Retinal pigment epithelial cell (primary cell): ENCODE data around the gene KMT2C.

Source experiments
- DNase-seq: peaks from one replicate; pipeline ENCODE4 v3.0.0-alpha.2; 2010; ENCODE audit warnings: low read depth
- H3K4me3 ChIP-seq: 2 replicates; pipeline ENCODE4 v1.5.1; 2011; ENCODE audit warnings: mild to moderate bottlenecking, low read length, control low read depth, moderate library complexity
- TF ChIP-seq, protein P1 (sequence below): conservative IDR thresholded peaks from 2 replicates; pipeline ENCODE4 v1.5.1; 2011; ENCODE audit warnings: low read depth, low read length, control low read depth, inconsistent platforms

KMT2C gene

DNA sequence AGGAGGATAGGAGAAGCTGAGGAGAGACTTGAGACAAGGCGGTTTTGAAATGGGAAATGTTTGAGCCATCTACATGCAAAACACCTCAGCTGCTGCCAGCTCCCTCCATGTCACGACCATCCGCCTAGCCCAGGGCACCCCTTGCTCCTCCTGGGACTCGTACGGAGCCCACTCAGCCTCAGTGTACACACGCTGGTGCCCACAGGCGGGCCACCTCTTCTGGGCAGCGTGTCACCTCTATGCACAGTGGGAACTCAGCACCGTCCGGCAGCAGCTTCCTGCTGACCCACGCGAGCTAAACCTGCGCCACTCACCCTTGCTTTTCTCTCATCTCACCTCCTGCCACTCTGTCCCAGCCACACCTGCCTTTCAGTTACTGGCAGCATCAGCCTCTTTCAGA, 302.0 kb downstream of the KMT2C start:
- TF ChIP-seq, protein P1, sequence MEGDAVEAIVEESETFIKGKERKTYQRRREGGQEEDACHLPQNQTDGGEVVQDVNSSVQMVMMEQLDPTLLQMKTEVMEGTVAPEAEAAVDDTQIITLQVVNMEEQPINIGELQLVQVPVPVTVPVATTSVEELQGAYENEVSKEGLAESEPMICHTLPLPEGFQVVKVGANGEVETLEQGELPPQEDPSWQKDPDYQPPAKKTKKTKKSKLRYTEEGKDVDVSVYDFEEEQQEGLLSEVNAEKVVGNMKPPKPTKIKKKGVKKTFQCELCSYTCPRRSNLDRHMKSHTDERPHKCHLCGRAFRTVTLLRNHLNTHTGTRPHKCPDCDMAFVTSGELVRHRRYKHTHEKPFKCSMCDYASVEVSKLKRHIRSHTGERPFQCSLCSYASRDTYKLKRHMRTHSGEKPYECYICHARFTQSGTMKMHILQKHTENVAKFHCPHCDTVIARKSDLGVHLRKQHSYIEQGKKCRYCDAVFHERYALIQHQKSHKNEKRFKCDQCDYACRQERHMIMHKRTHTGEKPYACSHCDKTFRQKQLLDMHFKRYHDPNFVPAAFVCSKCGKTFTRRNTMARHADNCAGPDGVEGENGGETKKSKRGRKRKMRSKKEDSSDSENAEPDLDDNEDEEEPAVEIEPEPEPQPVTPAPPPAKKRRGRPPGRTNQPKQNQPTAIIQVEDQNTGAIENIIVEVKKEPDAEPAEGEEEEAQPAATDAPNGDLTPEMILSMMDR, result no peak
- H3K4me3 ChIP-seq, result no peak overlapping the region
- no peak for DNase-seq

DNA sequence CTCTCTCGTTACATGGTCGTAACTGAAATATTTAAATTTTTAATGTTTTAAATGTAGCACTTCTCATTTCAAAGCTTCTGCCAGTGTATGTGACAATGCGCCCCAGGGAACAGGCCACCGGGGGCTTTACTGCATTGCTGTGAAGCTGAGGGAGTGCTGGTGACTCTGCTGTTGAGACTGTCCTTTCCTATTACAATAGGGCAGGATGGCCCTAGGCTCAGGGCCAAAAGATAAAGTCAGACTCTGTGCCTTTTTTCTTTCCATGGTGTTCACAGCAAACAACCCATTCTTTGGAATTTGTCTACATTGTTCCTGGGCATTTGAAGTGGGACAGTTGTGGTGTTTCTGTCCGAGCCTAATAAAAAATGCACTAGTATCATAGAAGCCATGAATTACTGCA, 303.0 kb downstream of the KMT2C start:
- no peak overlapping the region for H3K4me3 ChIP-seq
- TF ChIP-seq, protein P1, result no peak
- DNase-seq, result no peak

DNA sequence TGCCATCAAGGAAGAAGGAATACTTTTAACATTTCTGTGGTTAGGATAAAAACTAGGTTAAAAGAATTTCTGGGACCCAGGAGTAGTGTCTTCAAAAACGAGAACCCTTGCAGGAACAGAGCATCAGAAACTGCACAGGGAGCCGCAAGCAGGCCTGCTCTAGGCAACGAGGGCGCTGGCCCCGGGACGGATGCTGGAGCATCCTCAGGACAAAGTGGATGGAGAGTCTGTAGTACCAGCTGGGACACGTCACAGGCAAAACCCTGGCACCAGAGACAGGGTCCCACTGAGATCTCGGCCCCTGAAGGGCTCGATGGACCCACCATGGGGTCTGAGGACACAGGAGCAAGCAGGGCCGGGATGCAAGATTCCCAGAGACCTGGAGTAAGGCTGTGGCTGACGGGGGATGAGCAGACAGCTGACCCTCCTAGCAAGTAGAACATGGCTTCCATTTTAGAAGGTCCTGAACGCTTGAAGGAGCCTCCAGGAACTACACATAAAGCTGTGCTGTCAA, 303.8 kb downstream of the KMT2C start:
- DNase-seq, result no peak
- H3K4me3 ChIP-seq, result no peak overlapping the region
- TF ChIP-seq, protein P1, result no peak

- TF ChIP-seq, protein P1, result no peak
- H3K4me3 ChIP-seq, result no peak overlapping the region
- DNase-seq, result no peak
Measured at GRCh38 chr7:152130658-152131590, 304.9 kb downstream of the KMT2C start.

GRCh38 chr7:152129682-152130081, 306.1 kb downstream of the KMT2C start:
- TF ChIP-seq, protein P1, result no peak
- H3K4me3 ChIP-seq, result no peak overlapping the region
- DNase-seq, result no peak

DNA sequence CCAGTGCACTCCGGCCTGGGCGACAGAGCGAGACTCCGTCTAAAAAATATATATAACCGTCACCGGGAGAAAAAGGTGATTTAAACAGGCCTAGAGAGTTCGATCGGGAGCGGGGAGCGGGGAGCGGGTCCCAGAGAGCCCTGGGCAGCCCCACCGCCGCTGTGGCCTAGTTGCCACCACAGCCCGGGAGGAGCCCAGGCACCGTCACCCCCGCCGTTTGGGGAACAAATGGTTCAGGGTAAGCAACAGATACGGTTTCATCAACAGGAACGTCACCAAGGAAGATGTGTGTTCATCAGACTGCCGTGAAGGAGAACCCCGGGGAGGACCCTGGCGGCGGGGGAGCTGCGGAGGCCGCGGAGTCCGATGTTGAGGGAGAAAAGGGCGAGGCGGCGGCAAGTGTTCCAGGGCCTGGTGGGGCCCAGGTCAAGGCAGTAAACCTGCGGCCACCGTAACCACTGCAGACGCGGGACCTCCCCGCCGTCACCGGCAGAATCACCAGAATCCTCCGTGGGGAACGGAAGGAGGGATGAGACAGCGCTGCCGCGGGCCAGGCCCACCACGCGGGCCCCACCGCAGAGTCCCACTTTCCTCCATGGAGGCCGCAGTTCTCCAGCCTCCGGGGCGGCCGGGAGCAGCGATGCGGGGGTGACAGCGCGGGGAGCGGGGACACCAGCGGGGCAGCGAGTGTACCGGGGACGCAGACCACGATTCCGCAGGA, 306.9 kb downstream of the KMT2C start:
- DNase-seq, result no peak
- H3K4me3 ChIP-seq, result no peak overlapping the region
- TF ChIP-seq, protein P1, result no peak
